ENCODE results near the gene TRAF4. TPM values are rescaled to one million over a fixed set of nuclear protein-coding genes. Genes with fewer than 3 reads are reported as not detected.
A peak's percentile ranks its signal among the peaks of the same experiment; 100 is the strongest.

Gene TRAF4
- polyA plus RNA-seq, 3 donors = 97.8 to 107 (median 101) TPM

DNA sequence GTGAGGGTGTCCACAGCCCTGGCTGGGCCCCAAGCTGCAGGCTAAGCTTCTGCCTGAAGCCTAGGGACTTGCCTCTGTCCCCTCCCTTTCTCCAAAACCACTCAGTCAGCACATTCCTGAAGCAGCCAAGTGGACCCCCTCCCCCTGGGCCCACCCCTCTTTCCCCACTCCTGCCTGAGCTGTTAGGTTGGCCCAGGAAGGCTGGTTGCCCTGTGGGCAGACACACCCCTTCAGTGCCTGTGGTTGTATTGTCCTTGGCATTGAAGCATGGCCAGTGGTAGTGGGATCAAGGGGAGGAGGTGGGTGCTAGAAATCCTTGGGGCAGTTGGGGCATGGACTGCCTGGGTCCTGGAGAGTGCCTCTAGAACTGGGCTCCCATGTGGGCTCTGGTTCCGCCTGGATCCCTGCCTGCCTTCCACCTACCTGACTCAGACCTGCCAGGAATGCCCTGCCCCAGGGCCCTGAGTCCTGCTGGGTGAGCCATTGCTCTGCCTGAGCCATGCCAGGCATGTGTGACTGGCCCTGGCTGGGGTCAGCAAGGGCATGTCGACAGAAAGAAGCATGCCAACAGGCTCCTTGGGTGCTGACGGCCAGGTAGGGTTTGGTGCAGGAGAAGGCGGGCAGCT is 2.1 kb downstream of the TRAF4 start:
- no peak for DNase-seq (ENCODE audit: low read depth in 3 of 3, low spot score in 2 of 3)

DNA sequence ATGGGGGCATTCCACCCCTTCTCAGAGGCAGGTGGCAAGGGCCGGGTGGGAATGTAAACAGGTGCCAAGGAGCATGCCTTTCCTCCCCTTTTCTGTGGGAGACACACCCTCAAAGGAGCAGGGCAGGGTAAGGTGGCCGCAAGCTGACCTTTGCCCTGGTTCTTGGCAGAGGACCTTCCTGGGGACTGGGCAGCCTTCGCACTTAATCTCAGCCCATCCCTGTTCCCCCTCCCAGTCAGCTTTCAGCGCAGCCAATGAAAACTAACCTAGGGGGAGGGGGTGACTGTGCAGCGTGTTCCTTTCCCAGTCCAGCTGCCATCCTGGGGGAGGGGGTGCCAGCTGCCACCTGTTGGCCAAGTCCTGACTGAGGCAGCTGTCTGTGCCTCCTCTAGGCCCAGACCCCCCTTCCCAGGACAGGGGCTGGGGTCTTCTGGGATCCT is 2.8 kb downstream of the TRAF4 start:
- no peak for DNase-seq (ENCODE audit: low read depth in 3 of 3, low spot score in 2 of 3)

DNA sequence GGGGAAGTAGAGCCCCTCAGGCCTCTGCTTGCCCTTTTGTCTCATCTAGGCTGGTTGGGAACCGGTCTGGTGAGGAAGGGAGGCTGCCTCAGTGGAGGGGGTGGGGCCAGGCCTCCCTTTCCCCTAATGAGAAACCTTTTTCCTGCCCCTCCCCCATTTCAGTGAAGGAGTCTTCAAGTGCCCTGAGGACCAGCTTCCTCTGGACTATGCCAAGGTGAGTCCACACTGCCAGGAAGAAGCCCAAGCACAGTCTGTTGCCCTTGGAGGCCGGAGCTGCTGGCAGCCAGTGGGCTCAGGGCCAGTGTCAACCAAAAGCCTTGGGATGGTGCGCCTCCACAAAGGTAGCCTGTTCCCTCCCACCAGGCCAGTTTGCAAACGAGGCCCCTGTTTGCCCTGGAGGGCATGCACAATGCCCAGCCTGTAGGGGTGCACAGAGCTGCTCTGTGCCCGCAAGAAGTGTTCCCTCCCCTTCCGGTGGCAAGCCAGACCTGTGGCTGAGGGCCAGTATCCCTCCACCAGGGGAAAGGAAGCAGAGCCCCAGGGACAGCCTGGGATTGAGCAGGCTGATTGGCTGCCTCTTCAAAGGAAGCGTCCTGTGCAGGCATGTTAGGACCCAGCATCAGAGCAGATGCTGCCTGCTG is 3.4 kb downstream of the TRAF4 start:
- no peak for DNase-seq (ENCODE audit: low read depth in 3 of 3, low spot score in 2 of 3)

DNA sequence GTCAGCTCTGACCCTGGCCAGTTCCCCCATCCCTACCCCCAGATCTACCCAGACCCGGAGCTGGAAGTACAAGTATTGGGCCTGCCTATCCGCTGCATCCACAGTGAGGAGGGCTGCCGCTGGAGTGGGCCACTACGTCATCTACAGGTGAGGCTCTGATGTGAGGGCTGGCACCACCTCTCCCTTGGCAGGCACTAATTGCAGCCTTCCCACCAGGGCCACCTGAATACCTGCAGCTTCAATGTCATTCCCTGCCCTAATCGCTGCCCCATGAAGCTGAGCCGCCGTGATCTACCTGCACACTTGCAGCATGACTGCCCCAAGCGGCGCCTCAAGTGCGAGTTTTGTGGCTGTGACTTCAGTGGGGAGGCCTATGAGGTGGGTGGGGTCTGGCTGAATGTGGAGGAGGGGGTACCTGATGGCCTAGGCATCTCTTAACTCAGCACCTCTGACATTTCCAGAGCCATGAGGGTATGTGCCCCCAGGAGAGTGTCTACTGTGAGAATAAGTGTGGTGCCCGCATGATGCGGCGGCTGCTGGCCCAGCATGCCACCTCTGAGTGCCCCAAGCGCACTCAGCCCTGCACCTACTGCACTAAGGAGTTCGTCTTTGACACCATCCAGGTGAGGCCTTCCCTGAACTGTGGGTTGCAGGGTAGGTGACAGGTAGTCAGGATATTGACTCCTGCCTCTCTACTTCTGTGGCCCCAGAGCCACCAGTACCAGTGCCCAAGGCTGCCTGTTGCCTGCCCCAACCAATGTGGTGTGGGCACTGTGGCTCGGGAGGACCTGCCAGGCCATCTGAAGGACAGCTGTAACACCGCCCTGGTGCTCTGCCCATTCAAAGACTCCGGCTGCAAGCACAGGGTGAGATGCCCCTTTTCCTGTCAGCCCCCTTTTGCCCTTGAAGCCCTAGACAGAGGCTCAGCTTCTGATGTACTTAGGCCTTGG is 4.3 kb downstream of the TRAF4 start:
- DNase-seq (ENCODE audit: low read depth in 3 of 3, low spot score in 2 of 3) = no peak

DNA sequence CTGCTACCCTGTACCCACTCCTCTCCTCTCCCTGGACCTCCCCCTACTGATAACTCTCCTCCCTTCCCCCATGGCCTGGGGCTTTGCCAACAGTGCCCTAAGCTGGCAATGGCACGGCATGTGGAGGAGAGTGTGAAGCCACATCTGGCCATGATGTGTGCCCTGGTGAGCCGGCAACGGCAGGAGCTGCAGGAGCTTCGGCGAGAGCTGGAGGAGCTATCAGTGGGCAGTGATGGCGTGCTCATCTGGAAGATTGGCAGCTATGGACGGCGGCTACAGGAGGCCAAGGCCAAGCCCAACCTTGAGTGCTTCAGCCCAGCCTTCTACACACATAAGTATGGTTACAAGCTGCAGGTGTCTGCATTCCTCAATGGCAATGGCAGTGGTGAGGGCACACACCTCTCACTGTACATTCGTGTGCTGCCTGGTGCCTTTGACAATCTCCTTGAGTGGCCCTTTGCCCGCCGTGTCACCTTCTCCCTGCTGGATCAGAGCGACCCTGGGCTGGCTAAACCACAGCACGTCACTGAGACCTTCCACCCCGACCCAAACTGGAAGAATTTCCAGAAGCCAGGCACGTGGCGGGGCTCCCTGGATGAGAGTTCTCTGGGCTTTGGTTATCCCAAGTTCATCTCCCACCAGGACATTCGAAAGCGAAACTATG is 5.2 kb downstream of the TRAF4 start:
- no peak for DNase-seq (ENCODE audit: low read depth in 3 of 3, low spot score in 2 of 3)

DNA sequence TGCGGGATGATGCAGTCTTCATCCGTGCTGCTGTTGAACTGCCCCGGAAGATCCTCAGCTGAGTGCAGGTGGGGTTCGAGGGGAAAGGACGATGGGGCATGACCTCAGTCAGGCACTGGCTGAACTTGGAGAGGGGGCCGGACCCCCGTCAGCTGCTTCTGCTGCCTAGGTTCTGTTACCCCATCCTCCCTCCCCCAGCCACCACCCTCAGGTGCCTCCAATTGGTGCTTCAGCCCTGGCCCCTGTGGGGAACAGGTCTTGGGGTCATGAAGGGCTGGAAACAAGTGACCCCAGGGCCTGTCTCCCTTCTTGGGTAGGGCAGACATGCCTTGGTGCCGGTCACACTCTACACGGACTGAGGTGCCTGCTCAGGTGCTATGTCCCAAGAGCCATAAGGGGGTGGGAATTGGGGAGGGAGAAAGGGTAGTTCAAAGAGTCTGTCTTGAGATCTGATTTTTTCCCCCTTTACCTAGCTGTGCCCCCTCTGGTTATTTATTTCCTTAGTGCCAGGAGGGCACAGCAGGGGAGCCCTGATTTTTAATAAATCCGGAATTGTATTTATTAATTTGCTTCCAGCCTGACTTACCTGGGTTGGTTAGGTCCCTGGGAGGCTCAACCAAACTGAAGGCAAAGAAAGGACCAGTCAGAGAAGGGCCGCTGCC is 5.8 kb downstream of the TRAF4 start:
- DNase-seq (ENCODE audit: low read depth in 3 of 3, low spot score in 2 of 3) = no peak

DNA sequence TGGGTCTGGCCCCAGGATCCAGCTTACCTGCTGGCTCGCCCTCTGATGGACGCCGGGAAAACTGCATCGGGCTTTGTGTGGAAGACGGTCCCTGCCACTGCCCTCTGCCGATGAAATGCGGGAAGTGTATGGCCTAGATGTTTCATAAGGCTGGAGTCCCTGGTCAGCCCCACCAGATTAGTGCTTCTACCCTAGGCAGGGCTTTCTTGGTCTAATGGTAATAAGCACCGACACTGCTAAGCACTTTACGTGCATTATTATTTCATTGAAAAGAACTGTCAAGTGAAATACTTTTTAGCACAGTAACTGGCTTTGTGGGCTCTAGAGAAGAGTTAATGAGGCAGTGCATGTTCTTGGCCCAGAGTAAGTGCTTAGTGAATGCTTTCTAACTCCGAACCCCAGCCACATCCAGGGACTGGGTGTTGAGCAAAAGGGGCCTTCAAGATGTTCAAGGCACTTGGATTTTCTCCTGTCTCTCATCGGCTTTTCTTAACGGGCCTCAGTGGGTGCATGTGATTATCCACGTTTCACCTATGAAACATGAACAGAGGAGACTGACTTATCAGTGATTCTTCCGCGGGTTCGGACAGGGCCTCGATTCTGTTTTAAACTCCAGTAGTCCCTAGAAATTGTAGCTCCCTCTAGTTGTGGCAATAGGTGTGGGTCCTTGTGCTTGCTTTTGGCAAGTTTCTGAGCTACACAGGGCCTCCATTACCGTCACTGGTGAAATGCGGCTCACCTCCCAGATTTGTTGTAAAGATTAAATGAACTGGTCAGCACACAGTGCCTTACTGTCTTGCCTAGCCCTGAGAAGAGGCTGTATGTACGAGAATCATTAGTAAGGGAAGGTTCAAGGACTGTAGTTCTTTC is 6.6 kb downstream of the TRAF4 start:
- DNase-seq (ENCODE audit: low read depth in 3 of 3, low spot score in 2 of 3) = peak; percentile 76 to 86 (median 85)

DNA sequence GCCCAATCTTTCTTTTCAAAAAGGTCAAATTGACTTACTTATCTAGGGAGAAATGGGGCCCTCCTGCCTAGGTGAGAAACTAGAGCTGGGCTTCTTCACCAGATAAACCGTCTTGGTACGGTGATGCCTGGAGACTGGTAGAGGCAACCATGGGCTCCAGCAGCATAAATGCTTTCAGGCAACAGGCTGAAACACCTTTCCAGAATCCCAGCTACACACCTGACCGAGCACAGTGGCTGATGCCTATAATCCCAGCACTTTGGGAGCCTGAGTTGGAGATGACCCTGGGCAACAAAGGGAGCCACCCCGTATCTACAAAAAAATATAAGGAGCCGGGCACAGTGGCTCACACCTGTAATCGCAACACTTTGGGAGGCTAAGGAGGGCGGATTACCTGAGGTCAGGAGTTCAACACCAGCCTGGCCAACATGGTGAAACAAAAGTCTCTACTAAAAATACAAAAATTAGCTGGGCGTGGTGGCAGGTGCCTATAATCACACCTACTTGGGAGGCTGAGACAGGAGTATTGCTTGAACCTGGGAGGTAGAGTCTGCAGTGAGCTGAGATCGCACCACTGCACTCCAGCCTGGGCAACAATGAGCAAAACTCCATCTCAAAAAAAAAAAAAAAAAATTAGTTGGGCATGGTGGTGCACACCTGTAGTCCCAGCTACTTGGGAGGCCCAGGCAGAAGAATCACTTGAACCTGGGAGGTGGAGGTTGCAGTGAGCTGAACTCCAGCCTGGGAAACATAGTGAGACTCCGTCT is 8.0 kb downstream of the TRAF4 start:
- DNase-seq (ENCODE audit: low read depth in 3 of 3, low spot score in 2 of 3) = no peak

DNA sequence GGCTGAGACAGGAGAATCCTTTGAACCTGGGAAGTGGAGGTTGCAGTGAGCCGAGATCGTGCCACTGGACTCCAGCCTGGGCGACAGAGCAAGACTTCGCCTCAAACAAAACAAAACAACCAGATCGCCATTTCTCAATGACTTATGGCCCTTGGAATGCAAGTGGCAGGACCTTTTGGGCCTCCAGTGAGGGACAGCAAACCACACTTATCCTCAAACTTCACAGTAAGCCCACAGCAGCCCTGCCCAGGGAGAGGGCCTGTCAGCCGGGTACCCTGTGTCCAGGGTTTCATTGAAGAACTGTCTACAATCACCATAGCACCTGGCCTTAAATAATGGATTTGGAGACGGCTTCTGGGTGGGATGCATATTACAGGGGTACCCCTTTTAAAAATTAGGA is 11.7 kb downstream of the TRAF4 start:
- DNase-seq (ENCODE audit: low read depth in 3 of 3, low spot score in 2 of 3) = no peak

DNA sequence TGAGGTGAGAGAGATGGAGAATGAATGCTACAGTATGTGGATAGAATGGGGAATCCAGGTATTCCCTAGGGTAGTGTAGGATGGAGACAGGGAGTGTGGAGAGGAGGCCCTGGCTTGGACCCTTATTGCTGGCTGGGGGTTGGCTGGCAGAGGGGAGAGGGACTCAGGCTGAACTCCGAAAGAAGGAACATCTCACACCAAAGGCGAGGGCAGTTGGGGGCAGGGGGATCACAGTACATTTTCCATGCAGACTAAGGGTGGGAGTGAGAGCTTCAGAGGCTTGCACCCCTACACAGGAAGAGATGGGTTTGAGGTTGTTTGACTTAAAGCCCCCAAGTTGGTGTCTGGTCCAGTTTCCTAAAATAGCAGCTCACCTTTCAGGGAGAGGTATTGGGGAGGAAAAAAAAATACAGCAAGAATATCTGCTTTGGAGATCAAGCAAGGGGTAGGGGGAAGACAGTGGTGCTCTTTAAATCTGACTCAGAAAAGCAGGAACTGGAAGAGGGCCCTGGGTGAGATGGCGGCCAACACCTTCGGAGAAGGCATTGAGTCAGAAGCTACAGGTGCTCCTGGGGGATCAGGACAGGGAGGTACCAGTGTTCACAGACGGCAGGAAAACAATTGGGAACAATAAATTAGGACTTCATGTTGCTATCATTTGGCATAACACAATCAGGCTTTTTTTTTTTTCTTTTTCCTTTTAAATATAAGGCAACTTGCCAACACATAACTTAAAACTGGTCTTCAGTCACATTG is 12.4 kb downstream of the TRAF4 start:
- no peak for DNase-seq (ENCODE audit: low read depth in 3 of 3, low spot score in 2 of 3)

DNA sequence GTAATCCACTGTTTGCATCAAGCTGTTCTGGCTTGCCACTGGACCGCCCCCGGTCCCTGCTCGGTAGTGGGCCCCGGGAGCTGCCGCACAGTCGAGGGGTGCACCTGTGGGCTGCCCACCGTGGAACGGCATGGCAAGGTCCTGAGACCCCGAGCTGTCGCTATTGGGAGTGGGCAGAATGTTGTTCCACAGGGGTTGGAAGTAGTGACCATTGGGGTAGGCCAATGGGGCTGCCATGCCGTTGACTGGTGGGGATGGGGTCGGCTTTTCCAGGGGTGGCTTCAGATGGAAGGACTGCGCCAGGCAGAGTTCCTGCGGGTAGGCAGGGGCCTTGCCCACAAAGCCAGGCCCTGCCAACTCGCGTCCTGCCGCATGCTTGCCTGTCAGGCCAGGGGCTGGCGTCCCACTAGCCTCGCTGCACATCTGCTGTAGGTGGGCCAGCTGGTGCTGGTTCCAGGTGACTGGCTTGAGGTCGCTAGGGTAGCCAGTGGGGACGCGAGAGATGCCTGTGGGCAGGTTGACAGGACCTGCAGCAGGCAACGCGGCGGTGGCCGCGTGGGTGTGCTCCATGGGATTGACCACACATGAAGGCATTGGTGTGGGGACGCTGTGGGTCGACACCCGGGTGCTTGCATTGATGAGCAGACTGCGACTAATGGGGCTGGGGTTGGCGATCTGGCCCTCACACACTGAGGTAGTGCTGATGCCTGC is 14.8 kb downstream of the TRAF4 start:
- no peak for DNase-seq (ENCODE audit: low read depth in 3 of 3, low spot score in 2 of 3)

DNA sequence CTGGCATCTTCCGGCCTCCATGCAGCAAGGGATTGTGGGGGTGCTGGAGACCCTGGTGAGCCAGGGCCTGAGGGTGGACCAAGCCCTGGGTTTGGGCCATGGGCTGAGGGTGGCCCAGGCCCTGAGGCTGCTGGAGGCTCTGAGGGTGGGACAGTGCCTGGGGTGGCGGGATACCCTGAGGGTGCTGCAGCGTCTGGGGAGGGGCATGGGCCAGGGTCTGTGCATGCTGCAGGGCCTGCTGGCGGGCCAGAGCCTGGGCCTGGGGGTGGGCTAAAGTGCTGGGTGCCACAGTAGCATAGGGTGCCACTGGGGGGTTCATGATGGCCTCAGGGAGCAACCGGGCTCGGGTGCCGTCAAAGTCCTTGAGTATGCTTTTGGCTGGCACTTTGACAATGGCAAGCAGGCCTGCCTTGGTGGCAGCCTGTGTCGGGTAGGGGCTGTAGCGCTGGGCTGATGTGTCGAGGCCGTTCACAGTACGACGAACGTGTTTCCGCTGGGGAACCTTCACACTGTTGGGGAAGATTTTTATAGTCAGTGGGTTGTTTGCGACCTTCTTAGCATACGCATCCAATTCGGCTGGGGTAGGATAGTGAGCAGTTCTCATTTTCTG is 15.6 kb downstream of the TRAF4 start:
- no peak for DNase-seq (ENCODE audit: low read depth in 3 of 3, low spot score in 2 of 3)

DNA sequence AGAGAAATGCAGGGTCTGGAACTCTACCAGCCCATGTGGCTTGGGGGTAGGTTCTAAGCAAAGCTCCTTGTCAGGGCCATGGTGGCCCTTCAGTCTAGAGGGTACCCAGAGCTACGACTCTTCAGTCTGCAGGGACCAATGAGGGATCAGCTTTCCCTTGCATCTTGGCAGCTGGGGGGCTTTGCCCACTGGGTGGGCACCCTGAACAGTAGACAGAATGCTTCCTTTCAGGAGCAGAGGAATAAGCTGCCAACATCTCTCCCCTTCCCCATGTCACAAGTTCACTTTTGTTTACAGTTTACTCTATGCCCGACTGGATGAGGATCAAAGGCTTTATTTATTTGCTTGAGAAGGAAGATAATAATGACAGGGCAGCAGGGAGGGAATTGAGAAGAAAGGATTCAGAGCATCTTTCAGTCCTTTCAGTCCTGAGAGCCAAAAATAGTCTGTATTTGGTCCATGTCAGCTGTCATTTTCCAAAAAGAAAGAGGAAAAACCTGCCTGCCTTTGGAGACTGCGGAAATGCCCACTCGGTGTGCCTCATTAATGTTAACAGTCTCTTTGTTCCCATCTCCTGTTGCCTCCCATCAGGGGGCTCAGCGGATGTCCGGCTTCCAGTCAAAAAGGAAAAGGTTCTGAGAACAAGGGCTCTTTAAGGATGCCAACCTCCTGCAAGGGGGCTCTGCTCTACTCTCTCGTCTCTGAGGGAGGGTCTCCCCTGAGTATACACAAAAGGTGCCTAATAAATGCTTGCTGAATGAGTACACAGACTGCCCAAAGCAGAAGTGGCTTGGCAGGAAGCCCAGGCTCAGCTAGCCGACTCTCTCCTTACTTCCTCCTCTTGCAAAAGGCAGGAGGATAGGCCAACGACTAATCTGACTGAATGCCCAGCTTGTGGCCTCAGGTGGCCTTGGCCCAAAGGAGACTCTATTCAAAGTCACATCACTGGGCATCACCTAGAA is 17.1 kb downstream of the TRAF4 start:
- DNase-seq (ENCODE audit: low read depth in 3 of 3, low spot score in 2 of 3) = no peak

DNA sequence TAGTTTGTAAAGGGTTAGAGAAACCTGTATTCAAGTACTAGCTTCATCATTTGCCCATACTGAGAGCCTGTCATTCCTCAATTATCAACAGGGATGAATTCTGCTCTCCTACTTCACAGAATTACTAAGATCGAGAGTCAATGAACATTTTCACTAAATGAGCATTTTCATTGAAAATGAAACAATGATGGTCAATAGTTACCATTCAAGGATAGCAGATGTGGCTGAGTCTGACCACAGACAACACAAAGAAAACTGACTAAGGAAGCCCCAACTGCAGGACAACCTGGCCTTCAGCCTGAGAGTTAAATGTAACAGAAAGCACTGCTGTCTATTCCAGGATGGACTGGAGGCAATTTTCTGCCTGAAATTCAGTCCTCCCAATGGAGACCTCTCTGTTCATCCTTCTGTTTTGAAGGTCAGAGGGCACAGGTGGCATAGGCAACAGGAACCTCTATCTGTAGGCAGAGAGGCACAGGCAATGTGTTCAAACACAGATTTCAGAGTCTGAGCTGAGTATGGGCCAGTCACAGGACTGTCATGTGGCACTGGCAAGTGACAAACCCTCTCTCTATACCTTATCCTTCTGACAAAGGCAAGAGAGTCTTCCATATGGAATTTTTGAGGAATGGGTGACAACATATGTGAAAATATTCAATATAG is 19.5 kb downstream of the TRAF4 start:
- no peak for DNase-seq (ENCODE audit: low read depth in 3 of 3, low spot score in 2 of 3)

DNA sequence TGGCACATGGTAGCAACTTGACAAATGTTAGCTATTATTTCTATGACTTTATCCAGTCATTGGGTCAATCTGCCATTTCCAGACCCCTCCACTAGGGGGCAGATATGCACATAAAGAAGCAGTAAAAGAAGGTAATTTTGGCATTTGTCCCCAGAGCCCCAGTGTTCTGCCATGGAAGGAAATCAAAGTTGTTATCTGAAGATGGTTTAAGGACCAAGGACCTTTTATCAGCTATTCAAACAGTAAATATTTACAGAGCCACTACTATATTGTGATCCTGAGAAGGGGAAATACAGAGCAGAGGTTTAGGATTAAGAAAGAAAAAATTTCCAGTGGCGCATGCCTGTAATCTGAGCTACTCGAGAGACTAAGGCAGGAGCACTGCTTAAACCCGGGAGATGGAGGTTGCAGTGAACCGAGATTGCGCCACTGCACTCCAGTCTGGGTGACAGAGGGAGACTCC is 20.0 kb downstream of the TRAF4 start:
- no peak for DNase-seq (ENCODE audit: low read depth in 3 of 3, low spot score in 2 of 3)

All from right renal cortex interstitium (tissue), 3 donors.